Spleen (tissue), 11 donors: ENCODE data around the gene USP15. TPM values are rescaled to one million over a fixed set of nuclear protein-coding genes. Genes with fewer than 3 reads are reported as not detected.

Source experiments
- DNase-seq: peaks from one replicate; pipeline ENCODE4 v3.0.0-alpha.2; 2020
- H3K27ac ChIP-seq, 8 donors: fragments of 200-600 bp; sonication (generic) in 7 of 8; 1 replicate in 4 of 8; 2 replicates in 4 of 8; pipeline versions ENCODE4 v1.5.0 to v1.8.0; 2016 to 2021; ENCODE audit warnings: inconsistent platforms in 4 of 8, mild to moderate bottlenecking in 4 of 8, moderate library complexity in 1 of 8
- H3K27me3 ChIP-seq, 7 donors: fragments of 200-600 bp; sonication (generic) in 6 of 7; replicated peaks in 1 of 7; 1 replicate in 4 of 7; 2 replicates in 3 of 7; pipeline versions ENCODE4 v1.5.0 to v1.8.0; 2016 to 2021; ENCODE audit warnings: inconsistent platforms in 3 of 7, mild to moderate bottlenecking in 1 of 7
- H3K36me3 ChIP-seq, 6 donors: fragments of 200-600 bp; sonication (generic) in 5 of 6; 1 replicate in 4 of 6; 2 replicates in 2 of 6; pipeline versions ENCODE4 v1.5.0 to v1.8.0; 2016 to 2021; ENCODE audit warnings: inconsistent platforms in 2 of 6
- H3K4me1 ChIP-seq, 6 donors: fragments of 200-600 bp; sonication (generic) in 5 of 6; 1 replicate in 3 of 6; 2 replicates in 3 of 6; pipeline versions ENCODE4 v1.5.0 to v1.8.0; 2016 to 2021; ENCODE audit warnings: inconsistent platforms in 3 of 6
- H3K4me3 ChIP-seq, 8 donors: fragments of 200-600 bp; sonication (generic) in 7 of 8; 1 replicate in 4 of 8; 2 replicates in 4 of 8; pipeline versions ENCODE4 v1.5.0 to v1.8.0; 2016 to 2021; ENCODE audit warnings: inconsistent platforms in 4 of 8, mild to moderate bottlenecking in 4 of 8, moderate library complexity in 2 of 8
- H3K9me3 ChIP-seq, 8 donors: fragments of 200-600 bp; sonication (generic) in 7 of 8; 1 replicate in 4 of 8; 2 replicates in 4 of 8; pipeline versions ENCODE4 v1.5.0 to v1.8.0; 2016 to 2021; ENCODE audit warnings: inconsistent platforms in 4 of 8
- CTCF ChIP-seq, 11 experiments: fragments of 200-600 bp in 7 of 11; fragments of 450-650 bp in 4 of 11; sonication (generic) in 4 of 11; IDR thresholded peaks in 8 of 11; conservative IDR thresholded peaks in 3 of 11; 1 replicate in 7 of 11; 2 replicates in 4 of 11; pipeline versions ENCODE4 v1.4.0 to v1.8.0; 2016 to 2021; ENCODE audit warnings: antibody characterized with exemption in 11 of 11, inconsistent platforms in 4 of 11, mild to moderate bottlenecking in 1 of 11
- POLR2A ChIP-seq, 3 donors: fragments of 450-650 bp; IDR thresholded peaks; one replicate each; pipeline ENCODE4 v1.5.1; 2017; ENCODE audit warnings: antibody characterized with exemption in 3 of 3, mild to moderate bottlenecking in 1 of 3
- POLR2AphosphoS5 ChIP-seq, 3 donors: sonication (generic); formaldehyde crosslinking; IDR thresholded peaks; one replicate each; pipeline ENCODE4 v1.5.1; 2017; ENCODE audit warnings: antibody characterized with exemption in 3 of 3
- WGBS, 5 donors: extraction: QIAGEN DNeasy Blood & Tissue Kit in 3 of 5; methylation state at CpG; one replicate each; pipeline versions ENCODE4 v1.1.5 to v1.1.7; 2013 to 2018; 5-methylcytosine and 5-hydroxymethylcytosine counted together
- intact Hi-C: fragments of 100-400 bp; cut with DNase I; formaldehyde crosslinking; loops from one replicate; pipeline ENCODE4 v1.15.0; 2023; ENCODE audit warnings: low total_unique reads
- polyA plus RNA-seq, 3 donors: library from polyadenylated mRNA; stranded (reverse); fragments of 200-250 nt; gene quantifications; one replicate each; pipeline ENCODE4 v1.2.1, GENCODE V29; 2013
- total RNA-seq, 7 donors: library from RNA; depleted of rRNA in 3 of 7; stranded (reverse); fragments of >200 nt in 3 of 7; fragmentation: NEBNext Ultra II Directional in 4 of 7; extraction: Animal tissue kit (Norgen Biotek cat#: 25700) in 4 of 7; gene quantifications; one replicate each; pipeline versions ENCODE4 v1.1.0 to v1.2.1, GENCODE V29; 2016 to 2021
- donor health status: healthy with polysubstance abuse.
- donor health status: DM: no; HTN: no; CAD: no; lungs with moderate emphysema.
- donor health status: DM: no; HTN: no; CAD: no.
- donor health status: Bipolar disorder and iron deficiency.
- donor health status: healthy.
- donor health status: DM: no; HTN: no; CAD: no.
- donor health status: DM: yes; HTN: yes; CAD: no.

The USP15 gene
- total and polyA plus RNA-seq, 10 donors: 65.3 to 288 (median 162) TPM

GRCh38 chr12:62301080-62301798, 41.0 kb downstream of the USP15 start:
- peaks cover 5 to 80% (median 50%) of the 10 kb centered on the region in 6 donors for H3K36me3 ChIP-seq
- H3K27me3 ChIP-seq: no peaks in the 10 kb centered on the region
- TF ChIP-seq POLR2A (IDR thresholded peaks at IDR 0.05): no peak
- no peak for TF ChIP-seq CTCF (IDR thresholded peaks at IDR 0.05 in 8 of 11, conservative IDR thresholded peaks at IDR 0.05 in 3 of 11)
- TF ChIP-seq POLR2AphosphoS5 (IDR thresholded peaks at IDR 0.05): no peak
- H3K27ac ChIP-seq: no peak overlapping the region
- peaks cover 0 to 63% (median 25%) of the 10 kb centered on the region in 6 donors for H3K4me1 ChIP-seq
- intact Hi-C loops: no loop called here
- H3K9me3 ChIP-seq: peaks cover 4 to 32% (median 20%) of the 10 kb centered on the region in 8 donors
- WGBS, 5 donors: 60 to 78% (median 66%) methylated on average over 6 of the region's 6 CpGs
- no peak overlapping the region for H3K4me3 ChIP-seq
- no peak for DNase-seq

- DNase-seq: no peak
- WGBS, 5 donors: 91 to 98% (median 95%) methylated on average over 1 of the region's 1 CpG
Measured at GRCh38 chr12:62301799-62302133, 41.6 kb downstream of the USP15 start.

DNA sequence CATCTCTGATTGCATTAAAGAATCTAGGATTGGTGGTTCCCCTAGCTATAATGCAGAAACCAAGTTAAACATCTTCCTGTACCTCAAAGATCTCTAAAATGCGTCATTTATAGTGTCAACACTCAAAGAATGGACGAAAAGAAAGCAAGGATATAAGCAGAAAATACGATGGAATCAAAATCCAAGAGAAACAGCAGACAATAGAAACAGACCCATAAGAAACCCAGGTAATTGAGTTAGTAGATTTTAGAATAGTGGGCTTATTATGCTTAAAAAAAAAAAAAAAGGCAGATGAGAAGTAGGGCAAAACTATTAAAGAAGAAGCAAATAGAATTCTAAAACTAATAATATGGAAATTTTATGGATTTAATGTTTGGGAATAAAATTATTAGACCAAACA, 44.4 kb downstream of the USP15 start:
- no peak overlapping the region for H3K27ac ChIP-seq
- intact Hi-C loops: no loop called here
- H3K9me3 ChIP-seq: peaks cover 4 to 23% (median 19%) of the 10 kb centered on the region in 8 donors
- WGBS, 5 donors: 95 to 99% (median 97%) methylated on average over 3 of the region's 3 CpGs
- no peak overlapping the region for H3K4me3 ChIP-seq
- TF ChIP-seq CTCF (IDR thresholded peaks at IDR 0.05 in 8 of 11, conservative IDR thresholded peaks at IDR 0.05 in 3 of 11) (no peak), POLR2AphosphoS5 (IDR thresholded peaks at IDR 0.05) (no peak), POLR2A (IDR thresholded peaks at IDR 0.05) (no peak)
- no peak for DNase-seq
- no peaks in the 10 kb centered on the region for H3K27me3 ChIP-seq
- H3K36me3 ChIP-seq: peaks cover 5 to 75% (median 52%) of the 10 kb centered on the region in 6 donors
- peaks cover 0 to 31% (median 14%) of the 10 kb centered on the region in 6 donors for H3K4me1 ChIP-seq

More at GRCh38 chr12:62301799-62302133, 41.6 kb downstream of the USP15 start:
- Histone ChIP-seq H3K27ac (no peak overlapping the region), H3K27me3 (no peaks in the 10 kb centered on the region), H3K4me3 (no peak overlapping the region), H3K9me3 (peaks cover 4 to 32% (median 20%) of the 10 kb centered on the region in 8 donors), H3K36me3 (peaks cover 5 to 80% (median 51%) of the 10 kb centered on the region in 6 donors), H3K4me1 (peaks cover 0 to 58% (median 22%) of the 10 kb centered on the region in 6 donors)
- TF ChIP-seq POLR2A (IDR thresholded peaks at IDR 0.05) (no peak), POLR2AphosphoS5 (IDR thresholded peaks at IDR 0.05) (no peak), CTCF (IDR thresholded peaks at IDR 0.05 in 8 of 11, conservative IDR thresholded peaks at IDR 0.05 in 3 of 11) (no peak)
- intact Hi-C loops: no loop called here

- no peak overlapping the region for H3K4me3 ChIP-seq
- H3K27me3 ChIP-seq: no peaks in the 10 kb centered on the region
- peaks cover 0 to 26% (median 6%) of the 10 kb centered on the region in 6 donors for H3K4me1 ChIP-seq
- TF ChIP-seq POLR2AphosphoS5 (IDR thresholded peaks at IDR 0.05): no peak
- WGBS, 5 donors: 95 to 97% (median 97%) methylated on average over 8 of the region's 8 CpGs
- no peak overlapping the region for H3K27ac ChIP-seq
- peaks cover 4 to 23% (median 19%) of the 10 kb centered on the region in 8 donors for H3K9me3 ChIP-seq
- no peak for DNase-seq
- intact Hi-C loops: no loop called here
- peaks cover 5 to 83% (median 51%) of the 10 kb centered on the region in 6 donors for H3K36me3 ChIP-seq
Measured at GRCh38 chr12:62305778-62306177, 45.6 kb downstream of the USP15 start.
